DOHH2 (cell line): ENCODE data around the gene ZNF546.

Experiments used
- H3F3A ChIP-seq: fragments of 200-600 bp; sonication (generic), shearing (Covaris generic); 2 replicates; pipeline ENCODE4 v1.6.0; 2016; ENCODE audit warnings: antibody characterized with exemption, mild to moderate bottlenecking; ENCODE audit not compliant: control insufficient read depth, insufficient read depth
- H3K27ac ChIP-seq: fragments of 200-600 bp; sonication (generic); 2 replicates; pipeline ENCODE4 v1.5.1; 2014; ENCODE audit warnings: low read depth, mild to moderate bottlenecking, low read length, moderate library complexity
- H3K27me3 ChIP-seq: fragments of 200-600 bp; sonication (generic); 2 replicates; pipeline ENCODE4 v1.6.1; 2014; ENCODE audit warnings: mild to moderate bottlenecking, low read length, mixed read lengths; ENCODE audit not compliant: control insufficient read depth
- H3K36me3 ChIP-seq: fragments of 200-600 bp; sonication (generic); 2 replicates; pipeline ENCODE4 v1.6.1; 2014; ENCODE audit warnings: mild to moderate bottlenecking, low read length, moderate library complexity, mixed read lengths; ENCODE audit not compliant: control insufficient read depth
- H3K4me1 ChIP-seq: fragments of 200-600 bp; sonication (generic); 2 replicates; pipeline ENCODE4 v1.6.1; 2014; ENCODE audit warnings: mild to moderate bottlenecking, low read length, mixed read lengths; ENCODE audit not compliant: control insufficient read depth
- H3K4me2 ChIP-seq: fragments of 200-600 bp; sonication (generic); 2 replicates; pipeline ENCODE4 v1.6.0; 2014; ENCODE audit warnings: mild to moderate bottlenecking, low read length, moderate library complexity
- H3K4me3 ChIP-seq: fragments of 200-600 bp; sonication (generic); 2 replicates; pipeline ENCODE4 v1.5.1; 2014; ENCODE audit warnings: mild to moderate bottlenecking, low read length, mixed read lengths
- H3K79me2 ChIP-seq: fragments of 200-600 bp; sonication (generic); 2 replicates; pipeline ENCODE4 v1.6.1; 2014; ENCODE audit warnings: mild to moderate bottlenecking, low read length, mixed read lengths; ENCODE audit not compliant: control insufficient read depth
- H3K9me2 ChIP-seq: fragments of 200-600 bp; sonication (generic); replicated peaks from 2 replicates; pipeline ENCODE4 v1.6.1; 2014; ENCODE audit warnings: mild to moderate bottlenecking, low read length, mixed read lengths; ENCODE audit not compliant: control insufficient read depth
- H3K9me3 ChIP-seq: fragments of 200-600 bp; sonication (generic); 2 replicates; pipeline ENCODE4 v1.6.1; 2014; ENCODE audit warnings: antibody characterized with exemption, low read length, mixed read lengths; ENCODE audit not compliant: control insufficient read depth, insufficient read depth
- H4K20me1 ChIP-seq: fragments of 200-600 bp; sonication (generic); 2 replicates; pipeline ENCODE4 v1.6.0; 2014; ENCODE audit warnings: low read depth, mild to moderate bottlenecking, antibody characterized with exemption, low read length, moderate library complexity; ENCODE audit not compliant: control insufficient read depth, insufficient read depth
- EZH2phosphoT487 ChIP-seq: fragments of 200-600 bp; sonication (generic); IDR thresholded peaks from 2 replicates; pipeline ENCODE4 v1.6.1; 2017; ENCODE audit warnings: borderline replicate concordance, mild to moderate bottlenecking, antibody characterized with exemption, low read length, moderate library complexity, mixed read lengths
- TF ChIP-seq, protein P1 (sequence below): fragments of 200-600 bp; sonication (generic); IDR thresholded peaks from one replicate; pipeline ENCODE4 v1.5.1; 2014; ENCODE audit warnings: antibody characterized with exemption, mild to moderate bottlenecking, low read depth, low read length; ENCODE audit not compliant: poor library complexity, severe bottlenecking

The ZNF546 gene

GRCh38 chr19:40013991-40014390 is 17.1 kb downstream of the ZNF546 start:
- H3F3A ChIP-seq, result no peaks in the 10 kb centered on the region
- H3K27me3 ChIP-seq, result no peaks in the 10 kb centered on the region
- no peaks in the 10 kb centered on the region for H3K9me2 ChIP-seq
- H4K20me1 ChIP-seq, result no peaks in the 10 kb centered on the region
- H3K4me1 ChIP-seq, result no peaks in the 10 kb centered on the region
- no peak overlapping the region for H3K4me3 ChIP-seq
- H3K36me3 ChIP-seq, result peaks cover 29% of the 10 kb centered on the region
- TF ChIP-seq EZH2phosphoT487, result no peak
- TF ChIP-seq, protein P1, sequence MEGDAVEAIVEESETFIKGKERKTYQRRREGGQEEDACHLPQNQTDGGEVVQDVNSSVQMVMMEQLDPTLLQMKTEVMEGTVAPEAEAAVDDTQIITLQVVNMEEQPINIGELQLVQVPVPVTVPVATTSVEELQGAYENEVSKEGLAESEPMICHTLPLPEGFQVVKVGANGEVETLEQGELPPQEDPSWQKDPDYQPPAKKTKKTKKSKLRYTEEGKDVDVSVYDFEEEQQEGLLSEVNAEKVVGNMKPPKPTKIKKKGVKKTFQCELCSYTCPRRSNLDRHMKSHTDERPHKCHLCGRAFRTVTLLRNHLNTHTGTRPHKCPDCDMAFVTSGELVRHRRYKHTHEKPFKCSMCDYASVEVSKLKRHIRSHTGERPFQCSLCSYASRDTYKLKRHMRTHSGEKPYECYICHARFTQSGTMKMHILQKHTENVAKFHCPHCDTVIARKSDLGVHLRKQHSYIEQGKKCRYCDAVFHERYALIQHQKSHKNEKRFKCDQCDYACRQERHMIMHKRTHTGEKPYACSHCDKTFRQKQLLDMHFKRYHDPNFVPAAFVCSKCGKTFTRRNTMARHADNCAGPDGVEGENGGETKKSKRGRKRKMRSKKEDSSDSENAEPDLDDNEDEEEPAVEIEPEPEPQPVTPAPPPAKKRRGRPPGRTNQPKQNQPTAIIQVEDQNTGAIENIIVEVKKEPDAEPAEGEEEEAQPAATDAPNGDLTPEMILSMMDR, result no peak
- H3K9me3 ChIP-seq, result peaks cover 22% of the 10 kb centered on the region; the same call in 1 of the 2 replicates
- no peak overlapping the region for H3K27ac ChIP-seq
- H3K4me2 ChIP-seq, result no peak overlapping the region
- no peaks in the 10 kb centered on the region for H3K79me2 ChIP-seq

GRCh38 chr19:40023969-40024368 is 27.1 kb downstream of the ZNF546 start:
- H3K4me3 ChIP-seq, result no peak overlapping the region
- H4K20me1 ChIP-seq, result no peaks in the 10 kb centered on the region
- no peak overlapping the region for H3K4me2 ChIP-seq
- peaks cover 4% of the 10 kb centered on the region; the same call in 1 of the 2 replicates for H3F3A ChIP-seq
- H3K36me3 ChIP-seq, result no peaks in the 10 kb centered on the region
- no peaks in the 10 kb centered on the region for H3K9me2 ChIP-seq
- no peaks in the 10 kb centered on the region for H3K79me2 ChIP-seq
- no peaks in the 10 kb centered on the region for H3K4me1 ChIP-seq
- H3K9me3 ChIP-seq, result peaks cover 9% of the 10 kb centered on the region
- no peaks in the 10 kb centered on the region for H3K27me3 ChIP-seq
- H3K27ac ChIP-seq, result no peak overlapping the region
- TF ChIP-seq, protein P1, result no peak
- TF ChIP-seq EZH2phosphoT487, result no peak

DNA sequence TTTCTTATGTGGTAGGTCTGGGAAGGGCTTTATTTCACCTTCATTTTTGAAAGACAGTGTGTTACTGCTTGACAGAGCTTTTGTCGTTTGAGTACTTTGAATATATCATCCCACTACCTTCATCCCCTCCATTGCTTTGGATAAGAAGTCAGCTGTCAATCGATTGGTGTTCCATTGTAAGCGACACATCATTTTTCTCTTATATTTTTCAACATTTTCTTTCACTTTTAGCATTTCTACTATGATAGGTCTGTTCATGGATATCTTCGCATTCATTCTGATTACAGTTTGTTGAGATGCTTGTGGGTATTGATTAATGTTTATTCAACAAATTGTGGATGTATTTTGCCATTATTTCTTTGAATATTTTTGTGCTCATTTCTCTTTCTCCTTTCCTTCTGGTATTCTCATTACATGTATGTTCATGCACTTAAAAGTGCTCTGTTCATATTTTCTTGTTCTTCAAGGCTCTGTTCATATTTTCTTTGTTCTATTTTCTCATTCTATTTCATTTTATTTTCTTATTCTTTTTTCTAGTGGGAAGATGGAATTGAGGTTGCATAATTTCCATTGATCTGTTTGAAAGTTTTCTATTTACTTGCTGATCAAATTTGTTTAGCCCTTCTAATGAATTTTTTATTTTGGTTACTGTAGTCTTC is 29.2 kb downstream of the ZNF546 start:
- H4K20me1 ChIP-seq, result no peaks in the 10 kb centered on the region
- H3K4me1 ChIP-seq, result no peaks in the 10 kb centered on the region
- no peak overlapping the region for H3K4me2 ChIP-seq
- H3K36me3 ChIP-seq, result no peaks in the 10 kb centered on the region
- TF ChIP-seq, protein P1, result no peak
- no peak for TF ChIP-seq EZH2phosphoT487
- no peaks in the 10 kb centered on the region for H3K9me2 ChIP-seq
- no peak overlapping the region for H3K4me3 ChIP-seq
- peaks cover 4% of the 10 kb centered on the region; the same call in 1 of the 2 replicates for H3F3A ChIP-seq
- H3K9me3 ChIP-seq, result peaks cover 13% of the 10 kb centered on the region
- no peaks in the 10 kb centered on the region for H3K79me2 ChIP-seq
- no peak overlapping the region for H3K27ac ChIP-seq
- H3K27me3 ChIP-seq, result no peaks in the 10 kb centered on the region
